ENCODE results near the gene C10orf71. TPM values are rescaled to one million over a fixed set of nuclear protein-coding genes. Genes with fewer than 3 reads are reported as not detected.

C10orf71 gene
- total RNA-seq, 2 donors from 2014 or later: not detected

DNA sequence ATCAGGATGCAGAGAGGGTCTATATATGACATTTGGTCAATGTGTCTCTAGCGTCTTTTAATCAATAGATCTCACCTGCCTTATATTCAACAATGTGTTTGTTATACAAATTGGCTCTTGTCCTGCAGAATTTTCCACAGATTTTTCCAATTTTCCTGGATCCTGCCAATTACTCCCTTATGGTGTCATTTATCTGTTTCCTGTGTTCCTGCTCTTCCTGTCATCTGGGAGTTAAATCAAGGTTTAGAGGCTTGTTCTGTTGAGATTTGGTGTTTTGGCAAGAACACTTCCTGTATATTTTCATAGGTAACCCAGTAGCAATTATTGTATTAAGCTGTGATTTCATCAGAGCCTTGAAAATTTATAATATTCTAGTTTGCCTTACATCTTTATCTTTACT lies 8.8 kb upstream of the C10orf71 start:
- Mint-ChIP-seq H3K36me3 (ENCODE audit: insufficient read depth in 2 of 2) (no peaks in the 10 kb centered on the region), H3K4me1 (ENCODE audit: low read depth) (no peaks in the 10 kb centered on the region), H3K9me3 (no peaks in the 10 kb centered on the region), H3K4me3 (no peak overlapping the region), H3K27me3 (ENCODE audit: low read depth) (peaks cover 24% of the 10 kb centered on the region), H3K27ac (no peak overlapping the region)
- ATAC-seq (replicated peaks in 1 of 2) (no peak), DNase-seq (no peak)

DNA sequence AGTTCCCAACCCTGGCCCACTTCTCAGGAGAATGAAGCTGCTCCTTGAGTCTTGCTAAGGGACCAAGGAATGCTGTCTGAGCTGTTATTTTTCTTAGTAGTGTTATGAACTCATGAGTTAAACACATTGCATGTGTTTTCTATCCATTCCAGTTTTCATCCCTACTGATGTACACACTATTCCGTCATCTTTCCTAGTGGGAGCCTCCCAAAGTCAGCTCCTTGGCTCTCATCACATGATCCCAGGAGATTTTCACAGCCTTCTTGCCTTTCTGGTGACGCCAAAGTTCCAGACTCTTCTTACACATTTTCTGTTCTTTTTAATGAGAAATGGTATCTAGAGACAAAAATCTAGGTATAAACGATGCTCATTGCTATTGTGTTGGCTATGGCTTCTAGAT lies 8.4 kb upstream of the C10orf71 start:
- Mint-ChIP-seq H3K36me3 (ENCODE audit: insufficient read depth in 2 of 2) (no peaks in the 10 kb centered on the region), H3K4me3 (no peak overlapping the region), H3K27ac (no peak overlapping the region), H3K4me1 (ENCODE audit: low read depth) (no peaks in the 10 kb centered on the region), H3K9me3 (no peaks in the 10 kb centered on the region), H3K27me3 (ENCODE audit: low read depth) (peaks cover 24% of the 10 kb centered on the region)
- ATAC-seq (replicated peaks in 1 of 2): no peak
- no peak for DNase-seq

DNA sequence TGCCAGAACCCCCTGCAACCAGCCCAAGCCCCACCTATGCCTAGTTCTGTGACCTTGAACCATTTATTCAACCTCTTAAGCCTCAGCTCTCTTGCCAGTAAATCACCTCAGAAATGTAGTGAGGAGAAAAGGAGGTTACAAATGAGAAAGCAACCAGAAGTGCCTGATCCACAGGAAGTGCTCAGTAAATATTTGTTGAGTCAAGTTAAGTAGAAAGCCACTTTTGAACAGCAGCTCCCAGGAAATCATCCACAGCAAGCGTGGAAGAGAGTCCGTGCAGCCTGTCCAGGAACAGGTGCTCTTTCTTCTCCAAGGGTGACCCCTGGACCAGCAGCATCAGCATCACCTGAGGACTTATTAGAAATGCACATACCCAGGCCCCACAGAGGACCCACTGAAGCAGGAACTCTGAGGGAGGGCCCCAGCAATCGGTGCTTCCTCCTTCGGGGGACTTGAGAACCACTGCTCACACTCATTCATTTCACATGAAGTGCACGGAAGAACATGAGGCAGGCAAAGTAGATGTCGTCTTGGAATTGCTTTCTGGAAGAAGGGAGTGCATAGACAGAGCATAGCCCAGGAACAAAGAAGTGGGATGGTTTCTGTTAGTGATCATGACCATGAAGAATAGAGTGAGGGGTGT lies 6.3 kb upstream of the C10orf71 start:
- Mint-ChIP-seq H3K27ac (no peak overlapping the region), H3K36me3 (ENCODE audit: insufficient read depth in 2 of 2) (no peaks in the 10 kb centered on the region), H3K27me3 (ENCODE audit: low read depth) (peaks cover 24% of the 10 kb centered on the region), H3K4me3 (no peak overlapping the region), H3K9me3 (no peaks in the 10 kb centered on the region), H3K4me1 (ENCODE audit: low read depth) (no peaks in the 10 kb centered on the region)
- ATAC-seq (replicated peaks in 1 of 2) (no peak), DNase-seq (no peak)

DNA sequence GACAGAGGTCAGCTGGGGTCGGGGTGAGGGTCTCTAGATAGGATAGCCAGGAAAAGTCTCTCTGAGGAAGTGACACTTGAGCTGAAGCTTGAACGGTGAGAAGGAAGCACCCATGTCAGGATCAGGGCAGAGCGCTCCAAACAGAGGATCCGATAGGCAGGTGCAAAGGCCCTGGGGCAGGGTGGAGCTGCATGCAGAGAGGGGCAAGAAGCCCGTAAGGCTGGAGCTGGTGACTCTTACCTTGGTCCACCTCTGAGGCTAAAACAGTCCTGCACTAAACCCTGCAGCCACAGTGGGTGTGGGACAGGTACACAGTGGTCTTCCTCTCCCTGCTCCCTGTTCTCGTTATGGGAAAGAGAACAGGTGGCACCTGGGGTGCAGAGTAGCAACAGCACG lies 5.8 kb upstream of the C10orf71 start:
- Mint-ChIP-seq H3K36me3 (ENCODE audit: insufficient read depth in 2 of 2) (no peaks in the 10 kb centered on the region), H3K9me3 (no peaks in the 10 kb centered on the region), H3K27ac (no peak overlapping the region), H3K27me3 (ENCODE audit: low read depth) (peaks cover 24% of the 10 kb centered on the region), H3K4me3 (no peak overlapping the region), H3K4me1 (ENCODE audit: low read depth) (no peaks in the 10 kb centered on the region)
- DNase-seq (no peak), ATAC-seq (replicated peaks in 1 of 2) (no peak)

GRCh38 chr10:49294731-49295130 lies 4.2 kb upstream of the C10orf71 start:
- DNase-seq: no peak
- Mint-ChIP-seq H3K36me3 (ENCODE audit: insufficient read depth in 2 of 2) (no peaks in the 10 kb centered on the region), H3K27me3 (ENCODE audit: low read depth) (peaks cover 24% of the 10 kb centered on the region), H3K4me1 (ENCODE audit: low read depth) (no peaks in the 10 kb centered on the region), H3K27ac (no peak overlapping the region), H3K4me3 (no peak overlapping the region), H3K9me3 (no peaks in the 10 kb centered on the region)
- no peak for ATAC-seq (replicated peaks in 1 of 2)

- Mint-ChIP-seq H3K9me3 (no peaks in the 10 kb centered on the region), H3K4me3 (no peak overlapping the region), H3K36me3 (ENCODE audit: insufficient read depth in 2 of 2) (no peaks in the 10 kb centered on the region), H3K27ac (no peak overlapping the region), H3K27me3 (ENCODE audit: low read depth) (peaks cover 23% of the 10 kb centered on the region), H3K4me1 (ENCODE audit: low read depth) (no peaks in the 10 kb centered on the region)
- ATAC-seq (replicated peaks in 1 of 2) (no peak), DNase-seq (no peak)
These were observed 3.7 kb upstream of the C10orf71 start for GRCh38 chr10:49295297-49295696.

- Mint-ChIP-seq H3K4me3 (no peak overlapping the region), H3K4me1 (ENCODE audit: low read depth) (no peaks in the 10 kb centered on the region), H3K27me3 (ENCODE audit: low read depth) (peaks cover 13% of the 10 kb centered on the region), H3K9me3 (no peaks in the 10 kb centered on the region), H3K27ac (no peak overlapping the region), H3K36me3 (ENCODE audit: insufficient read depth in 2 of 2) (no peaks in the 10 kb centered on the region)
- ATAC-seq (replicated peaks in 1 of 2) (no peak), DNase-seq (no peak)
These were observed 2.6 kb upstream of the C10orf71 start for GRCh38 chr10:49296382-49296781.

DNA sequence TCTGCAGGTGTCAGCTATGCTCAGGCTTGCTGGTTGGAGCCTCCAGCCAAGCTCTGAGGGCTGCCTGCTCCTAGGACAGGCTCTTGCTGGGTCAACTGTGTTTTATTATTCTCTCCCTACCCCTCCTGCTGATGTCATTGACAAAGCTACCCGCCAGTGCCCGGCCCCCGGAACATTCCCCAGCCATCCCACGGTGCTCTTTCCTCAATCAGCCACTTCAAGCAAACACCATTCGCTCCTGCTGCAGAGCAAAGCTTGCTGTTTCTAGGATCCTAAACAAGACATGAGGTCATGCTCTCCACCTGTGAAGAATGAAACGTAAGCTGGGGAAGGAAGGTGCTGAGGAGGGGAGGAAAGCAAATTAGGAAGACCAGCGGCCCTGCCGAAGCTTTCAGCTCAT lies 2.1 kb upstream of the C10orf71 start:
- Mint-ChIP-seq H3K27ac (no peak overlapping the region), H3K4me3 (no peak overlapping the region), H3K27me3 (ENCODE audit: low read depth) (peaks cover 10% of the 10 kb centered on the region), H3K36me3 (ENCODE audit: insufficient read depth in 2 of 2) (no peaks in the 10 kb centered on the region), H3K4me1 (ENCODE audit: low read depth) (no peaks in the 10 kb centered on the region), H3K9me3 (no peaks in the 10 kb centered on the region)
- DNase-seq (no peak), ATAC-seq (replicated peaks in 1 of 2) (no peak)

DNA sequence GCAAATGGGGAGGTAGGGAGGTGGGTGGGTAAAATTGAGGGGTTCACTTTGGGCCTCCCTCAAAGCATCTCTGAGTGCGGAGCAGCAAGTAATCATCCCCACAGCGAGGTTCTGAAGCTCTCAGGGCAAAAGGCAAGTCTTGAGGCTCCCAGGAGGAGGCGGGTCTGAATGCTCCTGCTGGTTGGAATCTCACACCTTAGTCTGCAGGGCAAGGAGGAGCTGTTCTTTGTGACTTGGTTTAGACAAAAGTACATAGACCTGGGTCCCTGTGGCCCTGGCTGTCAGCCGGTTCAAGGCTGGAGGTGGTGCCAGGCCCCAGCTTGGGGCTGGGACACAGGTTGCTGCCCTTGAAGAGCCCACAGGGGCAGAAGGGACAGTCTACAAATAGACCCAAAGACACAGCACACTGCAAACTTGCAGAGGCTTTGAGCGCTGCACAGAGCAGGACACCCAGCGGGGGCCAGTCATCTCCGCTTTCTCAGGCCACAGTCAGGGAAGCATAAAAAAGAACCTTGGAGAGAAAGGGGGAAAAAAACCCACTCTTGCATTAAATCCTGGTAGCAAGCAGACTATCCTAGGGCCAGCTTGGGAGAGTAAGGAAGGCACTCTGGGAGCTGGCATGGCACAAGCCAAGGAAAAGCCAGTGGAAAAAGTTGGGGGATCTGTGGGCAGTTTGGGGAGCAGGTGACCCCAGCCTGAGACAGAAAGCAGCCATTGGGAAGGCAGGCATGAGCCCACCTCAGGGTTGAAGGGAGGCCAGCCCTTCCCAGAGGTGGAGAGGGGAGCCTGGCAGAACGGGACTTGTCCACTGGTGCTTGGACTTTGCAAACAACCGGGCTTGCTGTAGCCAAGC lies 926 bp upstream of the C10orf71 start:
- Mint-ChIP-seq H3K4me3 (no peak overlapping the region), H3K4me1 (ENCODE audit: low read depth) (no peaks in the 10 kb centered on the region), H3K27ac (no peak overlapping the region), H3K27me3 (ENCODE audit: low read depth) (no peaks in the 10 kb centered on the region), H3K36me3 (ENCODE audit: insufficient read depth in 2 of 2) (no peaks in the 10 kb centered on the region), H3K9me3 (no peaks in the 10 kb centered on the region)
- ATAC-seq (replicated peaks in 1 of 2) (no peak), DNase-seq (no peak)

DNA sequence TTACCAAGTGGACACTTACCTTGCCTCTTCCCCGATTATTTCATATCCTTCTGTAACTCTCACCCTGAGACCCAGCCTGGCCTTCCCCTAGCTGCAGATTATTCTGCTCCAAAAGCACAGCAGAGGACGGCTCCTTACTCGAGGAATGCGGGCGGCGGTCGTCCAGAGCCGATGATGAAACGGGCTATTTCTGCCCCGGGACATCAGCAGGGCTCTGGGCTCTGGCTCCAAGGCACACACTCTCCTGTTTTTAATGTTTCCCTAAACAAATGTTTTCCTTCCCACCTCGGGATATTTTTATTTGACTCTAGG lies 343 bp upstream of the C10orf71 start:
- DNase-seq: no peak
- Mint-ChIP-seq H3K4me3 (no peak overlapping the region), H3K36me3 (ENCODE audit: insufficient read depth in 2 of 2) (no peaks in the 10 kb centered on the region), H3K27ac (no peak overlapping the region), H3K4me1 (ENCODE audit: low read depth) (no peaks in the 10 kb centered on the region), H3K9me3 (no peaks in the 10 kb centered on the region), H3K27me3 (ENCODE audit: low read depth) (no peaks in the 10 kb centered on the region)
- ATAC-seq (replicated peaks in 1 of 2): no peak

GRCh38 chr10:49299816-49300139 lies 808 bp downstream of the C10orf71 start:
- no peak for ATAC-seq (replicated peaks in 1 of 2)
- no peak overlapping the region for H3K4me3 Mint-ChIP-seq
- H3K36me3 Mint-ChIP-seq (ENCODE audit: insufficient read depth in 2 of 2): no peaks in the 10 kb centered on the region
- H3K4me1 Mint-ChIP-seq (ENCODE audit: low read depth): no peaks in the 10 kb centered on the region
- H3K27me3 Mint-ChIP-seq (ENCODE audit: low read depth): no peaks in the 10 kb centered on the region
- H3K27ac Mint-ChIP-seq: no peak overlapping the region
- no peaks in the 10 kb centered on the region for H3K9me3 Mint-ChIP-seq
- no peak for DNase-seq

DNA sequence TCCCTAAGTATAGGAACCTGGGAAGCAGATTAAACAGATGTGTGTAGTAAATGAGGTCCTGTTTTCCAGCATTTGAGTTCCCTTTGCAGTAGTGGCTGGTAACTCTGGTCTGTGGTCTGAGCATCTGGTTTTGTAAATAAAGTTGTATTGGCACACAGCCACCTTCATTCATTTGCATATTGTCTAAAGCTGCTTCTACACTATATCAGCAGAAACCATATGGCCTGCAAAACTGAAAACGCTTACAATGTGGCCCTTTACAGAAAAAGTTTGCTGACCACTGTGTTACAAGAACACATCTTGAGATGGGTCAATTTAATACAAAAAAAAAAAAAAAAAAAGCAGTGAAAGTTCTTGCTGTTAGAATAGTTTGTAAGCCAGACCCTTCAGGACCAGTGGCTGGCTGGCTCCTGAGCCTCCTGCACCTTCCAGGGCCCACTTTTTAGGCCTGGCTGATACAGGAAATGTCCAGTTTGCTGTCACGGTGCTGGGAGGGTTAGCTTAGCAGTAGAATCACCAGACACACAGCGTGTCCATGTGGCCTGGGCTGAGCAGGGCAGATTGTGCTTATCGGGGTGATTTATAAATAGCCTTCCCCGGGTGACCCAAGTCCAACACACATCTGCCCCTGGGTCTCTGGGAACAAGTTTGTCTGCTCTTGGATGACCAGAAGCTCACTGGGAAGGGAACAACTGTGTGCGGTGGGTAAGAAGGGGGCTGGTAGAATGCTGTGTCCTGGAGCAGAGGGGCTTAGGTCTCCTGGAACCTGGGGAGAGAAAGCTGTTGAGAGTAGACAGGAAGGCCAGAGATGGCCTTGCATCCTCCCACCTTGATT lies 1.4 kb downstream of the C10orf71 start:
- Mint-ChIP-seq H3K4me3 (no peak overlapping the region), H3K36me3 (ENCODE audit: insufficient read depth in 2 of 2) (no peaks in the 10 kb centered on the region), H3K27me3 (ENCODE audit: low read depth) (no peaks in the 10 kb centered on the region), H3K4me1 (ENCODE audit: low read depth) (no peaks in the 10 kb centered on the region), H3K9me3 (no peaks in the 10 kb centered on the region), H3K27ac (no peak overlapping the region)
- ATAC-seq (replicated peaks in 1 of 2) (no peak), DNase-seq (no peak)

- Mint-ChIP-seq H3K27ac (no peak overlapping the region), H3K4me3 (no peak overlapping the region), H3K9me3 (no peaks in the 10 kb centered on the region), H3K4me1 (ENCODE audit: low read depth) (no peaks in the 10 kb centered on the region), H3K36me3 (ENCODE audit: insufficient read depth in 2 of 2) (no peaks in the 10 kb centered on the region), H3K27me3 (ENCODE audit: low read depth) (no peaks in the 10 kb centered on the region)
- ATAC-seq (replicated peaks in 1 of 2) (no peak), DNase-seq (no peak)
These were observed 2.3 kb downstream of the C10orf71 start for GRCh38 chr10:49301302-49301701.
